HuH-7 (cell line): ENCODE results near the gene ACSM2A.
"Not testable (repeated sequence)": the region's sequence is repeated elsewhere in the genome, so short reads cannot be mapped to it uniquely, and the experiment has no call there.

ENCODE experiments used
- DNase-seq: peaks from one replicate; pipeline ENCODE4 v3.0.0; 2011; ENCODE audit warnings: low spot score

The ACSM2A gene

DNA sequence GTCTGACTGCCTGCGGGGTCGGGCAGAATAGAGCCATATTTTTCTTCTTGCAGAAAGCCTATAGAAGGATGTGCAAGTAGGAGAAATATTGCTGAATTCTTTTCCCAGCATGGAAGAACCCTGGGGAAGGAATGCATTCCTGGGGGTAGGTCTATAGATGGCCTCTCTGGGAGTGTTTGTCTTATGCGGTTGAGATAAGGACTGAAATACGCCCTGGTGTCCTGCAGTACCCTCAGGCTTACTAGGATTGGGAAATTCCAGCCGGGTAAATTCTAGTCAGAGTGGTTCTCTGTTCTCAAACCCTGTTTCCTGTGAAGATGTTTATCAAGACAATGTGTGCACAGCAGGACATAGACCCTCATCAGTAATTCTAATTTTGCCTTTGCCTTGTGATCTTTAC is 2.3 kb downstream of the ACSM2A start:
- not testable (repeated sequence) for DNase-seq

DNA sequence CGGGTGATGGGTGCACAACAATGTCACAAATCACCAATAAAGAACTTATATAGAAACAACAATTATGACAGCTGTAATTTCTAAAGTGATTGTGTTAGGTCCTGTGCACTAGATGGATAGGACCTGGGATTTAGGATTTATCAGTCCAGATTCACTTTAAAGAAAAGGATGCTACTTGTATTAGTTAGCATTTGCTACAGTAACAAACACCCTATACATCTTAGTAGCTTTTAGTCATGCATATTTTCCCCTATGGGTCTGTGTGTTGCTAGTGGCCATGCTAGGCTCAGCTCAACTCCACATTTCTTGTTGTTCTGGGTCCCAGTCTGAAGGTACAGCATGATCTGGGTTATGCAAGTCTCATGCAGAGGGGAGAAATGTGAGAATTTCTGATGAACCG is 7.9 kb downstream of the ACSM2A start:
- DNase-seq = not testable (repeated sequence)

DNA sequence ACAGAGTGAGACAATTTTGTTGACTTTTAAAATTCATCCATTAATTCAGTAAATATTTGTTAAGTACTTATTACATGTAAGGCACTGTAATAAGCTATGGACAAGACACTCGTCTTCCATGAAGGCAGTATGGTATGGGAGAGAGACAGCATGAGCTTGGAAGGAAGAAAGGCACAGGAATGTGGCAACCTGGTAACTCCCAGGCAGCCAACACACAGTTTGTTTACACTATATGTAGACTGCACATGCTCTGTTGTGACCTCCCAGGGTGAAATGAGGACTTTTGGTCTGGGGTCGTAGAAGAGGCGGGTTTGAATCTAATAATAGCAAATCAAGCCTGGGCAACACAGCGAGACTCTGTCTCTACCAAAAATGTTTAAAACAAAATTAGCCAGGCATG is 9.0 kb downstream of the ACSM2A start:
- not testable (repeated sequence) for DNase-seq

DNA sequence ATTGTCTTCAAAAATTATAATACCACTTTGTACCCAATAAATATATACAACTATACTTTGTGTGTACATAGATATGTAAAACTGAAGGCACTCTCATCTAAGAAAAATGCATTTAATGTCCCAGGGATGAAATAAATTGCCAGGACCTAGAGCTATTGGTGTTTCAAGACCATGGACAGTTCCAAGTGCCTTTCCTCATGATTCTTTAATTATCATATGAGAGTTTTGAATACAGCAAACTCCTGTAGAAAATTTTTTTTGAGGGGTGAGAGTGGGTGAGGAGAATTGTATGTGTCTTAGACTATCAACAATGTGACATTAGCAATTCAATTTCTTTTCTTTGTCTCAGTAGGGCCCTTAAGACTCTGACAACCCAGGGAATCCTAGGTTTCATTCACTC is 17.6 kb downstream of the ACSM2A start:
- not testable (repeated sequence) for DNase-seq

DNA sequence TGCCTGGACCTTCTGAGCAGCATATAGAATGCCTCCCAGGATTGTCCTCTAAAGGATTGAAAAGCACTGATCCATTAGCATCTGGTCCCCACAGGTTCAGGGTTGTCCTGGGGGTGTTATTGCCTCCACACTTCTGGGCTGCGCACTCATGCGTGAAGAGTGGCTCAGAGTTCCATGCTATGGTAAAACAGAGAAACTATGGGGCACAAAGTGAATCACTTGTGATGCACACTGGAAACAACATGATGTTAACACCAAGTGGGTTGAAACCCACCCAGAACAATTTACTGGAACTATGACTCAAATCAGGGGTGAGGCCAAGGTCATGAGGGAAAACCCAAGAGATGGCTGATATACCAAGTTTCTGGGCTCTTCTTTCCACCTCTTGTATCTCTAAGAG is 18.6 kb downstream of the ACSM2A start:
- DNase-seq = not testable (repeated sequence)

DNA sequence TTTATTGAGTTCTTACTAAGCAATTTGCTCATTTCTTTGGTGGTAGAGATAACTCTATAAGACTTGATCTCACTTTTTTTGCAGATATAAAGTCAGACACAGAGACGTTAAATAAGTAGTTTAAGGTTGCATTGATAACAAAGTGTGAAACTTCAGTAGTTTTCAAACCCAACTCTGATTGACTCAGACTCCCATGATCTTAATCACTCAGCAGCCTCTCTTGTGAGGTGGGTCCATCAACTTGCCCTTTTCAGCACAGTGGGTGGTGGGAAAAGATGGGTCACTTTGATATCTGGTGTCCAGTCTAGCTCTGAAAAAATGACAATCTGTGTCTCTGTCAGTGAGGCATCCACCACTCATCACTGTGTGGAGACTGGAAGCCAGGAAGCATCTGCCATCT is 19.4 kb downstream of the ACSM2A start:
- DNase-seq = not testable (repeated sequence)

DNA sequence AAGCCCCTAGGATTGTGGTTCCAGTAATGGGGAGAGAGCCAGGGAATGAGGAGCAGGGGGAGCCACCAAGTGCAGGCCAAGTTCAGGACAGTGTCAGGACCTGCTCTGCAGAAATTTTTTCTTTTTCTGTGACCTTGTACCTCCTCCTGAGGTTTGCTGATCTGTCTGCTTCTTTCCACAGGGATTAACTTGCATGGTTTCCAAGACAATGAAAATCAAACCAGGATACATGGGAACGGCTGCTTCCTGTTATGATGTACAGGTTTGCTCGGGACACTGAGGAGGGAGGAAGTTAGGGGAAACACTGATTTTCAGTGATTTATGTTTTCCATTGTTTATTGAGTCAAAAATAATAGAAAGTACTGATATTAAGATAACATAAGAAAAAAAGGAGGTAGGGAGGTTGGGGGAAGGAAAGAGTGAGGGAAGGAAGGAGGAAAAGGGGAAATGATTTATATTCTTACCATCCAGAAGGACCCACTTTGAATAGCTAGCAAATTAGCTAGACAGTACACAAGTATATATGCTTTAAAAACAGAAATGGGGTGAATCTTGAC is 25.9 kb downstream of the ACSM2A start:
- not testable (repeated sequence) for DNase-seq

DNA sequence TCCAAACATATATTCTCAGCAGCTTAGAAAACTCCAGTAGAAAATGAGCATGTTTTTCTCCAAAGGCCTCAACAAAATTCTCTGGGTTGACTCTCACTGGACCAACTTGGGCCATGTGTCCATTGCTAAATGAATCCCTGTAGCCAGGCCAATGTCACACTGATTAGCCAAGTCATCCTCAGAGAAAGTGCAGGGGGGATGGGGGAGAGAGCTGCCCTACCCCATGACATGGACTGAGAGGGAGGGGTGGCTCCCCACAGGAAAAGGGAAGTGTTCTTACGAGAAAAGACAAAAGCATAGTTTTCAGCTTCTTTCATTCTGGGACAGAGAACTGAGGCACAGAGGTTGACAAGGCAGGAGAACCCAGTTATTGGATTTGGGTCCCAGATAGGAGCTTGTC is 32.7 kb downstream of the ACSM2A start:
- not testable (repeated sequence) for DNase-seq

DNA sequence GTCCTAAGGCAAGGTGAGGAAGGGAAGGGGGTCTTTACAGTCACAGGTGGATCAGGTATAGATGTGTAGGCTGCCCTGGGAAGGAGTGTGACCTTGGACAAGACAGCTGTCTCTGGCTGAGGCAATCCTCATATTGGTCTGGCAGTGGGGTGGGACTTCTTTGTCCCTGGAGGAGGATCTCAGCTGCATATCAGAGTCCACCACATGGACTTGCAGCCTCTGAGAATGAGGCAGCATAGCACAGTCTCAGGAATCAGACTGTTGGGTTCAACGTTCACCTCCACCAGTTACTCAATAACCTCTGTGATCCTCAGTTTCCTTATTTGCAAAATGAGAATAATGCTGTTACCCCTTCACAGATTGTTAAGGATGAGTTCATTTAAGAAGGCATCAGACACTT is 33.4 kb downstream of the ACSM2A start:
- no peak for DNase-seq

DNA sequence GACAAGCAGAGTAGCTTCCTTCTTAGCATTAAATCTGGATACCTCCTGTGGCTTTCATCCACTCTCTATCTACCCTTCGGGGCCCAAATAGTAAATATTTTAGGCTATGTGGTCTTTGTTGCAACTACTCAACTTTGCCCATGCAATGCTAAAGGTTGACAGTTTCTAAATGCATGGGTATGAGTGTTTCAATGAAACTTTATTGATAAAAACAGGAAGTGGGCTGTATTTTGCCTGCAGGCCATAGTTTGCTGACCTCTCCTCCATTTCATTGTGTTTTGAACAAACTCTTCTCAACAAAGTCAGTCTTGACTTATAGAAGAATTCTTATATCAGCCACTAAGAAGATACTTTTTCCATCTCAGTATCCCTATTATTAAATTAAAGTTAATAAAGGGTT is 34.1 kb downstream of the ACSM2A start:
- DNase-seq = no peak

DNA sequence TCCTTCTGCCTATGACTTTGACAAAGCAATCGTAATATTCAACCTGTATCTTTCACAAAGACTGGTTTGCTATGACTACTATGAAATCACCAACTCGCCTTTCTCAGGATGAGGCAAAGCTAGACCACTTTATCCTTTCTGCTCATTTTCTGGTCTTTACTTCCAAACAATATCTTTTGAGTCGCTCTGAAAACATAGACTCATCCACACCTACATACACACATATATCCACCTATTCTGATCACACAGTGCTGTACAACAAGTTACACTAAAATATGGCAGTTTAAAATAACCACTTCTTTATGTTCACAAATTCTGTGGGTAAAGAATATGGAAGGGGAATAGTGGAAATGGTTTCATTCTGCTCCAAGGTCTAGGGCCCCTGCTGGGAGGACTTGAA is 39.7 kb downstream of the ACSM2A start:
- DNase-seq = not testable (repeated sequence)

DNA sequence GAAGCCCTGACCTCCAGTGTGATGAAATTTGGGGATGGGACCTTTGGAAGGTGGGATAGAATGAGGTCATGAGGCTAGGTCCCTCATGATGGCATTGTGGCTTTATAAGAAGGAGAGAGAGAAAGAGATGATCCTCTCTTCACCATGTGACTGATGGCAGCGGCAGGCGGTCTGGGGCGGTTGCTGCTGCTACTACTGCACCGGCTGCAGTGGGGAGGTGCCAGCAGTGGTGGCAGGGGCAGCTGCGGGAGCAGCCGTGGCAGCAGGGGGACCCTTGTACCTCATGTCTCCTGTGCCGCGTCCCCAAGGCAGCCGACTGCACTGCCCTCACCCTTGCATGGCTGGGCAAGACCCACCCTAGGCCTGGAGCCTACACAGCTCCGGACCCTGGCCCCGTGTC is 40.1 kb downstream of the ACSM2A start:
- DNase-seq = not testable (repeated sequence)

DNA sequence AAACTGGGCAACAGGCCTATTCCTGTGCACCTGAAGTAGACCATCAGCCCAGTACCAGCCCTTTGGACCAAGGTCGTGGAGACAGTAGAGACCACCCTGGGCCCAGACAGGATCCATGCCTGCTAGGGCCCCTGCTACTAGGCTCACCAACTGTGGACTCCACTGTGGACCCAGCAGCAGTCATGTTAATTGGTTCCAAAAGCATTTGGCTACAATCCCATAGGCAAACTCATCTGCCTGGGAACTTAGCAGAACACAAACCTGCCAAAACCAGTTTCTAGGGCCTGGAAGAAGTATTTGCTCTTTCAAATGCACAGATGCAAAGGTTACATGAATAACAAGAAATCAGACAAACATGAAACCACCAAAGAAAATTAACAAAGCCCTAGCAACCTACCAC is 53.1 kb downstream of the ACSM2A start:
- DNase-seq = no peak

DNA sequence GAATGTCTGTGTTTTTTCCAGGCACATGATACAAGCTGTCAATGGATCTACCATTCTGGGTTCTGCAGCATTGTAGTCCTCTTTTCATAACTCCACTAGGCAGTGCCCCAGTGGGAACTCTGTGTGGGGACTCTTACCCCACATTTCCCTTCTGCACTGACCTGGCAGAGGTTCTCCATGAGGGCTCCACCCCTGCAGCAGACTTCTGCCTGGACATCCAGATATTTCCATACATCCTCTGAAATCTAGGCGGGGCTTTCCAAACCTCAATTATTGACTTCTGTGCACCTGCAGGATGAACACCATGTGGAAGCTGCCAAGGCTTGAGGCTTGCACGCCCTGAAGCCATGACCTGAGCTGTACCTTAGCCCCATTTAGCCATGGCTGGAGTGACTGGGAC is 56.0 kb downstream of the ACSM2A start:
- DNase-seq = no peak

DNA sequence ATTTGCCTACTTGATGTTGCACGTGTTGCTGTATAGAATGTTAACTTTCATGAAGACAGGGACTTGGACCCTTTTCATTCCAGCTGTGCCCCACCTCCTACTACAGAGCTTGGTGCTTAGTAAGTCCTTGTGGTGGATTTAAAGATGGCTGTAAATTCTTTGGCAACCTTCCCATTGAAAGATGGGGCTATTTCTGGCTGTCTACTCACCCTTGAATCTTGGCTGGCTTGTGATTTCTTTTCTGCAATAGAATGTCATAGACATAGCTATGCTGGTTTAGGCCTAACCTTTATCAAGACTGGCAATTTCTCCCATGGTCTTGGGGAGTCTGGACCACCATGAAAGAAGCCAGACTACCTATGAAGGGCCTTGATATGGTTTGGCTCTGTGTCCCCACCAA is 59.0 kb downstream of the ACSM2A start:
- DNase-seq = no peak

DNA sequence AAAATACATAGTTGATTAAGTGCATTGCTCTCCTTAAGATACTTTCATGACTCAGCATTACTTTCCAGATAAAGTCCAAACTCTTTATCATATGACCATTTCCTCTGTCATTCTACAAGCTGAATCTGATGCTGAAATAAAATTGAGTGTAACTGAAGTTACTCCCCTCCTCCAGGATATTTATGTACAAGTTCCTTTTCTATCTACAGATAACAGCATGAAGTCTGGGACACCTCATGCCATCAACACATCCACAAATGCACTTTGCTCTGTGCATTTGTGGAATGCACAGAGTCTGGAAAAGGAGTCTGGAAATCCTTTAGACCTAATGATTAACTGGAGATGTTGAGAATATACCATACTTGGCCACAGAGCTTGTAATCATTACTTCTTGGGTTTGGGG is 64.4 kb downstream of the ACSM2A start:
- DNase-seq = no peak

DNA sequence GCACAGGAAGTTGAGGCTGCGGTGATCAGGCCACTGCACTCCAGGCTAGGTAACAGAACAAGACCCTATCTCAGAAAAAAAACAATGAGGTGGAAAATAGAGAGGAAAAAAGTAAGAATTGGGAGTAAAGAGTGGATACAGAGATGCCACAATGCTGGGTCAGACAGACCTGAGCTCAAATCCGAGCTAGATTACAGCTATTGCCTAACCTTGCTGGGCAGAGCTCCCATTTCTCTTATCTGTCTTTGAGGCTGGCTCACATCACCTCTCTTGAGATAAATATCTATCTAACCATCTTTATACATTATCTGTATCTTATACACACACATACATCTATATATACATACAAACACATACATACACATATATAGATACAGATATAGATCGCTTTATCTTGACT is 65.8 kb downstream of the ACSM2A start:
- DNase-seq = no peak

DNA sequence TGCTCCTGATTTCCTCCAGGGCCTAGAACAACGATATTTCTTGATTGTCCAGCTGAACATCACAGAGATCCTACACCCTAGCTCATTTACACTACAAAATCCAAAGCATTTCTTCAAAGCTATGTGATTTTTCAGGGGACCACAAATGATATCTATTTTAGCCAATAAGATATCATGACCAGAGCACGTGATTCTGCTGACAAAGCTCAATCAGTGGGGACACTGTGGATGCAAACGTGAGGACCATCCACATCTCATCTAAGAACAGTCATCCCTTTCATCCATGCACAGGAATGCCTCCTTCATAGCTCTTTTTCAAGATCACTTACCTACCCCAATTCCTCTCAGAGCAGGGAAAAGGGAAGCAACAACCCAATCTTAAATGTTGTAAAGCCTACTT is 67.9 kb downstream of the ACSM2A start:
- no peak for DNase-seq

DNA sequence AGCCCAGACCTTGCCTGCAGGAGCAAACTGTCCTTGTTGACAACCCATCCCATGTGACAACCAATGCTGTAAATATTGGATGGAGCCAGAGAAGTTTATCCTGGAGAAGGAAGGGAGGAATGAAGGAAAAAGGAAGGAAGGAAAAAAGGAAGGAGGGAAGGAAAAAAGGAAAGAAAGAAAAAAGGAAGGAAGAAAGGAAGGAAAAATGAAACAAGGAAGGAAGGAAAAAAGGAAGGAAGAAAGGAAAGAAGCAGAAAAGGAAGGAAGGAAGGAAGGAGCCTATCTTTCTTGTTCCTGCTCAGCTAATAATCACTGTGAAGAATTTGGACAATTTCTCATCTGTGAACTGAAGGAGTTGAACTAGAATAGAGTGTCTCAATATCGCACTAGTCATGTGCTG is 68.8 kb downstream of the ACSM2A start:
- DNase-seq = no peak

DNA sequence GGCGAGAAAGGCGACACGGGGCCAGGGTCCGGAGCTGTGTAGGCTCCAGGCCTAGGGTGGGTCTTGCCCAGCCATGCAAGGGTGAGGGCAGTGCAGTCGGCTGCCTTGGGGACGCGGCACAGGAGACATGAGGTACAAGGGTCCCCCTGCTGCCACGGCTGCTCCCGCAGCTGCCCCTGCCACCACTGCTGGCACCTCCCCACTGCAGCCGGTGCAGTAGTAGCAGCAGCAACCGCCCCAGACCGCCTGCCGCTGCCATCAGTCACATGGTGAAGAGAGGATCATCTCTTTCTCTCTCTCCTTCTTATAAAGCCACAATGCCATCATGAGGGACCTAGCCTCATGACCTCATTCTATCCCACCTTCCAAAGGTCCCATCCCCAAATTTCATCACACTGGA is 80.5 kb downstream of the ACSM2A start:
- not testable (repeated sequence) for DNase-seq

DNA sequence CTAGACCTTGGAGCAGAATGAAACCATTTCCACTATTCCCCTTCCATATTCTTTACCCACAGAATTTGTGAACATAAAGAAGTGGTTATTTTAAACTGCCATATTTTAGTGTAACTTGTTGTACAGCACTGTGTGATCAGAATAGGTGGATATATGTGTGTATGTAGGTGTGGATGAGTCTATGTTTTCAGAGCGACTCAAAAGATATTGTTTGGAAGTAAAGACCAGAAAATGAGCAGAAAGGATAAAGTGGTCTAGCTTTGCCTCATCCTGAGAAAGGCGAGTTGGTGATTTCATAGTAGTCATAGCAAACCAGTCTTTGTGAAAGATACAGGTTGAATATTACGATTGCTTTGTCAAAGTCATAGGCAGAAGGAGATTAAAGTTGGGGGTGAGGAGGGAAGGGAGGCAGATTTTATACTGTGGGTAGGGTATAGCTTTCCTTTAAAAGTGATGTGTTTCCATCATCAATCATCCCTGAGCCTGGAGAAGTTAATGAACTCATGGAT is 81.0 kb downstream of the ACSM2A start:
- DNase-seq = not testable (repeated sequence)

DNA sequence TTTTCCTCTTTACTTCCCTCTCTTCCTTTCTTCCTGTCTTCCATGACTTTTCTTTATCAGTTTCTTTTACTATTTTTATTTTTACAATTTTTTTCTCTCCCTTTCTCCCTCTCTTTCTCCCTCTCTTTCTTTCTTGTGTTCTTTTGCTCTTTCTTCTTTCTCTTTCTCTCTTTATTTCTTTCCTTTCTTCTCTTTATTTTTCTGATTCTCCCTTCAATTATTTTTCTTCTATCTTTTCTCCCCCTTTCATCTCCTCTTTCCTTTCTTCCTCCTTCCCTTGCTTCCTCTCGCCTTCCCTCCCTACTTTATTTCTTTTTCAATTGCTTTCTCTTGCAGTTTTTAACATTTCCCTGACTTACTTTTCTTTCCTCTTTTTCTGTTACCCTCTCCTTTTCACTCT is 85.3 kb downstream of the ACSM2A start:
- not testable (repeated sequence) for DNase-seq
